MM.1S (cell line): ENCODE results near the gene RNF125.

Experiments
- CTCF ChIP-seq: fragments of 300-600 bp; sonication (generic); IDR thresholded peaks from 2 replicates; pipeline ENCODE4 v1.5.1; 2016; ENCODE audit warnings: antibody characterized with exemption, low read length, mixed read lengths
- EZH2 ChIP-seq: fragments of 300-600 bp; sonication (generic); optimal IDR thresholded peaks from 2 replicates; pipeline ENCODE3; 2017; ENCODE audit warnings: low read depth, mild to moderate bottlenecking, antibody characterized with exemption, low read length, mixed read lengths
- EZH2phosphoT487 ChIP-seq: fragments of 300-600 bp; sonication (generic); IDR thresholded peaks from 2 replicates; pipeline ENCODE4 v1.6.1; 2018; ENCODE audit warnings: antibody characterized with exemption, low read length

- TF ChIP-seq CTCF (no peak), EZH2phosphoT487 (no peak), EZH2 (no peak)
Observed at GRCh38 chr18:32049393-32050171, 31.0 kb downstream of the RNF125 start.
